ENCODE data around the gene REG3G.
"Not testable (repeated sequence)": the region's sequence is repeated elsewhere in the genome, so short reads cannot be mapped to it uniquely, and the experiment has no call there.

DNA sequence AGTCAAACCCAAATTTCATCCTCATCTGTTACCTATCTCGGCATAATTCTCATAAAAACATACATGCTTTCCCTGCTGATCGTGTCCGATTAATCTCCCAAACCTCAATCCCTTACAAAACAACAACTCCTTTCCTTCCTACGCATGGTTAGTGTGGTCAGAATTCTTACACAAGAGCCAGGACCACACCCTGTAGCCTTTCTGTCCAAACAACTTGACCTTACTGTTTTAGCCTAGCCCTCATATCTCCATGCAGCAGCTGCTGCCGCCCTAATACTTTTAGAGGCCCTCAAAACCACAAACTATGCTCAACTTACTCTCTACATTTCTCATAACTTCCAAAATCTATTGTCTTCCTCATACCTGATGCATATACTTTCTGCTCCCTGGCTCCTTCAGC lies 29.3 kb downstream of the REG3G start:
- TF ChIP-seq, protein P1, sequence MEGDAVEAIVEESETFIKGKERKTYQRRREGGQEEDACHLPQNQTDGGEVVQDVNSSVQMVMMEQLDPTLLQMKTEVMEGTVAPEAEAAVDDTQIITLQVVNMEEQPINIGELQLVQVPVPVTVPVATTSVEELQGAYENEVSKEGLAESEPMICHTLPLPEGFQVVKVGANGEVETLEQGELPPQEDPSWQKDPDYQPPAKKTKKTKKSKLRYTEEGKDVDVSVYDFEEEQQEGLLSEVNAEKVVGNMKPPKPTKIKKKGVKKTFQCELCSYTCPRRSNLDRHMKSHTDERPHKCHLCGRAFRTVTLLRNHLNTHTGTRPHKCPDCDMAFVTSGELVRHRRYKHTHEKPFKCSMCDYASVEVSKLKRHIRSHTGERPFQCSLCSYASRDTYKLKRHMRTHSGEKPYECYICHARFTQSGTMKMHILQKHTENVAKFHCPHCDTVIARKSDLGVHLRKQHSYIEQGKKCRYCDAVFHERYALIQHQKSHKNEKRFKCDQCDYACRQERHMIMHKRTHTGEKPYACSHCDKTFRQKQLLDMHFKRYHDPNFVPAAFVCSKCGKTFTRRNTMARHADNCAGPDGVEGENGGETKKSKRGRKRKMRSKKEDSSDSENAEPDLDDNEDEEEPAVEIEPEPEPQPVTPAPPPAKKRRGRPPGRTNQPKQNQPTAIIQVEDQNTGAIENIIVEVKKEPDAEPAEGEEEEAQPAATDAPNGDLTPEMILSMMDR (conservative IDR thresholded peaks at IDR 0.05; ENCODE audit: low read length) = not testable (repeated sequence)
- not testable (repeated sequence) for TF ChIP-seq EZH2phosphoT487 (IDR thresholded peaks at IDR 0.05; ENCODE audit: borderline replicate concordance, low read depth, low read length)
